ENCODE measurements around the gene BMPR1B.

GRCh38 chr4:94765648-94766047 lies 7.9 kb downstream of the BMPR1B start:
- no peak for TF ChIP-seq CTCF (IDR thresholded peaks at IDR 0.05)
- no peak for TF ChIP-seq POLR2A (IDR thresholded peaks at IDR 0.05)

Measured in lower leg skin (tissue), 3 donors.